GM04503 (cell line): ENCODE measurements around the gene LIPK.

Source experiments
- DNase-seq: peaks from one replicate; pipeline ENCODE4 v3.0.0-alpha.2; 2012; ENCODE audit warnings: low read depth

The LIPK gene

DNA sequence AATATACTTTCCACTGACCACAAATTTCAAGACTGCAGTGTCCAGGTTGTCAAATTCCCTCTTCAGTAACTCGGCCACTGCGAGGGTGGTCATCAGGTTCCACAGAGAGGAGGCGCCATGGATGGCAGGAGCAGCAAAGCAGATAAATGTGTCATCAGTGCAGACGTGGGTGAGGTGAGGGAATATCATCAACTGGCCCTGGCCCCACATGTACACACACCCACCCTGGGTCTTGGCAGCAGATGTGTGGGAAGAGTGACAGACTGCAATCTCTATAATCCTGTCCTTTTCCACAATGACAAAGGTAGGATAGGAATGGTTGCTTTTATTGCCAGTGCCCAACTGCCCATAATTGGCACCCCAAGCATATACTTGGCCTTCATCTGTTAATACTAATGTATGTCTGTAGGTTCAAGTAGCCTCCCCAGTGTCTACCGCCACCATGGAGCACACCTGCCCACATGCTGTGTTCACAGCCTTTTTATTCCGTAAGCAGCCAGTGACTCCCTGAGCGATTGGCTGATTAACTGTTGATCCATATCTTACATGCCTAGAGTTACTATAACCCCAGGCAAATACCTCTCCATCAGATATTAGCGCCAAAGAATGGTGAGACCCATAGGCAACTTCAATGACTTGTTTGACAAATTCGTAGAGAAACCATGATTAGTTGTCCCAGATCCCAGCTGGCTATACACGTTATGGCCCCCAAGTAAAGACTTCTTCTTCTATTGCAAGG lies 80.2 kb downstream of the LIPK start:
- no peak for DNase-seq

DNA sequence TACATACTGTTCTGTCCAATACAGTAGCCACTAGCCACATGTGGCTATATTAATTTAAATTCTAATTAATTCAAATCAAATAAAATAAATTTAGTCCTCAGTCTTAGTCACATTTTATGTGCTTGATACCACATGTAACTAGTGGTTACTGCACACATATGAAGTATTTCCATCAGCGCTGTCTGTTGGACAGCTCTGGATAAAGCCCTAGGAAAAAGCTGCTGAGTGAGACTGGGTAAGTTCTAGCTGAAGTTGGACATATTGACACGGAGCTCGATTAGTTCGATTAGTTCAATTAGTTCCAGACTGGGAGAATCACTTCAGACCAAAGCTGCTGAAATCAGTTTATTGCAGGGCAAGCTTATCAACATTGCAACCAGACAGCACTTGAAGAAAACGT lies 81.4 kb downstream of the LIPK start:
- no peak for DNase-seq

DNA sequence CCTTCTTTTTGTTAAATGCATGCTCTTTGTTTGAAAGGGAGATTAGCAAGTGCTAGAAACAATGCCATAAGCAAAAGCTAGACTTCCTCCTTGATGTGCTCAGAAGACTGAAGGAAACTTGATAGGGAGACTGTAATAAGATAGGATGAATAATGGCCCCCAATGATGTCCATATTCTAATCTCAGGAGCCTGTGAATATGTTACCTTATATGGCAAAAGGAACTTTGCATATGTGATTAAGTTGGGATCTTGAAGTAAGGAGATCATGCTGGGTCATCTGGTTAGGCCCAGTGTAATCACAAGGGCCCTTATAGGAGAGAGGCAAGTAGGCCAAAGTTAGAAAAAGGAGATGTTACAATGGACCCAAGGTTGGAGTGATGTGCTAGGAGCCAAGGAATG lies 82.9 kb downstream of the LIPK start:
- DNase-seq, result no peak

DNA sequence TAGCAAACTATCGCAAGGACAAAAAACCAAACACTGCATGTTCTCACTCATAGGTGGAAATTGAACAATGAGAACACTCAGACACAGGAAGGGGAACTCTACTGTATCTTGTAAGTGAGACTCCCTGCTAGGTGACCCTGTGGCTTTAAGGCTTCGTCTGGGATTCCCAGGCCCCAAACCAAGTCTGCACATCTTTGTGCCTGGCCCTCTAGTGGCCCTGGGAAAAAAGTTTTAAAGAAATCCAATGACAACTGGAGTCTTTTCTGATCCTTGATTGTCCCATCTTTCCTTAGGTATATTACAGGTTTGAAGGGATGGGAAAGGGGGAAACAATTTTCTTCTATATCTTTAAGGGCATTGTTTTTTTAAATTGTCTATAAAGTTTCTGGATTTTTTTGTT lies 85.9 kb downstream of the LIPK start:
- DNase-seq, result no peak

DNA sequence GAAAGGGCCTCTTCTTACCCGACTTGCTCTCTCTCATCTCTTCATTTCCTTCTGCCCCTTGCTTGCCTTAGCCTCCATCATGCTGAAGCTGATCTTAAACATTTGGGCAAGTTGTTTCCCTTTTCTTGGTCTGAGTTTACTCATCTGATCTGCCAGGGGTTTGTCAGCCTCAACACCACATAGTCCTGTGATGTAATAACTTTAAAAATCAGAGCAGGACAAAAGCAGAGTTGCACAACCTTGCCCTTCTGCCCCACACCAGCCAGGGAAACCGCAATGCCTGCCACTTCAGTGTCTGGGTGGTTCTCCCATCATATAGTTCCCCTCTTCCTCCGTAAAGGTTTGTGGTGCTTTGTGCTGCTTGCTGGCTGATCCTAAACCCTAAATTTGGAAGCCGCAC lies 86.6 kb downstream of the LIPK start:
- no peak for DNase-seq

DNA sequence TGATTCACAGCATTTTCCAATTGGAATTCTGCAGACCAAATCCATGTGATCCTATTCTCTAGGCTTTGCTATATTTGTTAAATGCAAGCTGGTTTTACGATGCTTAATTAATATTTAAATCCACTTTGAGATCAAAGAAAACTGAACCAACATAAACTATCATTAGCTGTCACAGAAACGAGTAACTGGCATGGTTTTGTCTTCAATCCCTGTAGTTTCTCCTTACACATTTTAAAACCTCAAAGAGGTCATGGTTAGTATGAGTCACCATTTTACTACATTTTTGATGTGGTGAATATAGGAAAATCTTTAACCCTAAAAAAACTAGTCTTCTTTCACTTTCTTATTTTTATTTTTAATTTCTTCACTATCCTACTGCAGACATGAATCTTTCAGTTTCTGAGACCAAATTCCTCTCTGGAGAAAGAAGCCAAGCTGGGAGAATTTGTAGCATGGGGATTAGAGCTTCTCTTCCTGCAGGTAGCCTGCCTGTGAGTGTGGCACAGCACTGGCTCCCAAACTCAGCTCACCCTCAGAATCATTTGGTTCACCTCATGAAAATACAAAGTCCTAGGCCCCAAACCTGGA lies 87.8 kb downstream of the LIPK start:
- DNase-seq, result no peak

DNA sequence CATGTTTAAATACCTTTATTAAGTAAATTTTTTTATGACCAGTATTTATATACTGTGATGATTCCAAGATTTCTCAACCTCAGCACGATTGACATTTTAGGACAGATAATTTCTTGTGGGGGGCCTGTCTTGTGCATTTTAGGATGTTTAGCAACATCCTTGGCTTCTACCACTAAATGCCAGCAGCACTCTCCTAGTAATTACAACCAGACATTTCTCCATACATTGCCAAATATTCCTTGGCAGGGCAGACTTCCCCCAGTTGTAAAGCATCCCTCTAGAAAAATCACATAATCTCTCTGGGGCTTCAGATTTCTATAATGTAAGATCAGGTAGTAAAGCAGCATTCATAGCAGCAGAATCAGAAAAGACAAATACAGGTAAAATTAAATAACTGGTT lies 88.7 kb downstream of the LIPK start:
- DNase-seq, result no peak

DNA sequence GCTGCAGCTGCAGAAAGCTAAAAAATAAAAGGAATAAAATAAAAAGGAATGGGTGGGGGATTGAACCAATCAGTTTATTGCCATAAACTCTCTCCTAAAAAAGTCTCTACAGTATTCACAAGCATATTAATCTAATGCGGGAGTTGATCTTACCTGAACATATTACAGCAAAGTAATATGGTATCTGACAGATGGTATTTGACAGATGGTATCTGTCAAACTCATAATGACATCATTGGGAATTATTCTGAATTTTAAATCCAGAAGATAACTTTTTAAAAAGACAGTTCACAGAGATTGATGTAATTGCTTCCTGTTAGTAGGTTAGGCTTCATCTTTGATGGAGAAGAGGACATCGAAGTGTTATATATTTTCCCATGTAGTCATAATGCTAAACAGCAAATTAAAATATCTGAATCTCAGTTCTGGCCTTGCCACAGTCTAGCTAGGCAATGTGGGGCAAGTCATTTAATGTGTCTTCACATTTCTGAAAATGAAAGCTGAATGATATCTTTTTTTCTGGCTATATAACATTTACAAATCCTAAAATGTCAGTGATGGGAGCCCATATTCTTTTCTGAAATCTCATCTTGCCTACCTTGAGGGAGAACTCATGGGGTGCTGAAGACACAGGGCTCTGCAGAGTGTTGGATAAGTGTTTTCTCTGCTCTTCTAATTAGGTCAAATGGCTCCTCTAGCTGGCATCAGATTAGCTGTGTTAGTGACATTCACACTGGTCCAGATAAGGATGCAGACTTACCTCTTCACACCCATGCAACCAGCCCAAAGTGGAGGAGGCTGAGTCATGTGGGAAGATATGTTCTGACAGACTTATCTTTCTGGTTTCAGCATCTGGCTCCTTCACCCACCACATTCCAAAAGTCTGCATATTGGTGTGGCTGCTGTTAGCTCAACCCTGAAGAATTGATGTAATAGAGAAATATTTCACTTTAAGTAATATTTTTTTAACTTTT lies 94.4 kb downstream of the LIPK start:
- no peak for DNase-seq
